ENCODE measurements around the gene FEM1B.

GRCh38 chr15:68340726-68341671, 63.5 kb downstream of the FEM1B start:
- TF ChIP-seq POLR2A (IDR thresholded peaks at IDR 0.05; ENCODE audit: low read depth, low read length), result no peak
- TF ChIP-seq POLR2AphosphoS5 (IDR thresholded peaks at IDR 0.05; ENCODE audit: low read depth, low read length), result no peak
